ENCODE data around the gene SZT2.
"Not testable (repeated sequence)": the region's sequence is repeated elsewhere in the genome, so short reads cannot be mapped to it uniquely, and the experiment has no call there.

SZT2 gene

DNA sequence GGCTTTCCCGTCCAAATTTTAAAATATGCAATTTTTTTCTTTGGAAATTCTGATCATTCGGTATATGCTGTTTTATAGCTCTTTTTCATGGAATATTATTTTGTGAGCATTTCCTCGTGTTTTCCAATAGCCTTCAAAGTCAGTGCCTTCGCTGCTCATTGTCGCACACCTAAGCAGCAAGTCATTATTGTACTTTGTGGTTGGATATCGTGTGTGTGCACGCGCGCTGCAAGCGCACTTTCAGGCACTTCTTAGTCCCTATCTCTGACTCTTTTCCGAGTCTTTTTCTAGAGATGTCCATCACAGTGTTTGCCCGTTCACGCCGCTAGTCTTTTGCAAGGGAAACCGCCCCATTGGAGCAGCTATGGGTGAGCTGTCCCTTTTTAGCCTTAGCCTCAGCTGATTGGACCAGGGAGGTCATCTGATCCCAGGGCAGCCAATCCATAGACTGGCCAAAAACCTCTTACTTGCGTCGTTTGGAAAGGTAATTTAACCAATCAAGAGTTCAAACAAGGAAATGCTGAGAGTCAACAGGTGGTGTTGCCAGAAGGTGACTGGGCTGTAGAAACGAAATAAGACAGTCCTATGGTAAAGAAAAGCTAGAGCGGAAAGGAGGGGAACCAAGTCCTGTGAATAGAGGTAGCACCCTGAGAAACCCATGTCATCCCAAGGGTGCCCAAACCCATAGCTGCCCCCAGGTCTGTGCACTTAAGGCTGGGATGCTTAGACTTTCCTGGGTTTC lies 64.7 kb downstream of the SZT2 start:
- peak; percentile 30 for DNase-seq (ENCODE audit: low spot score)

DNA sequence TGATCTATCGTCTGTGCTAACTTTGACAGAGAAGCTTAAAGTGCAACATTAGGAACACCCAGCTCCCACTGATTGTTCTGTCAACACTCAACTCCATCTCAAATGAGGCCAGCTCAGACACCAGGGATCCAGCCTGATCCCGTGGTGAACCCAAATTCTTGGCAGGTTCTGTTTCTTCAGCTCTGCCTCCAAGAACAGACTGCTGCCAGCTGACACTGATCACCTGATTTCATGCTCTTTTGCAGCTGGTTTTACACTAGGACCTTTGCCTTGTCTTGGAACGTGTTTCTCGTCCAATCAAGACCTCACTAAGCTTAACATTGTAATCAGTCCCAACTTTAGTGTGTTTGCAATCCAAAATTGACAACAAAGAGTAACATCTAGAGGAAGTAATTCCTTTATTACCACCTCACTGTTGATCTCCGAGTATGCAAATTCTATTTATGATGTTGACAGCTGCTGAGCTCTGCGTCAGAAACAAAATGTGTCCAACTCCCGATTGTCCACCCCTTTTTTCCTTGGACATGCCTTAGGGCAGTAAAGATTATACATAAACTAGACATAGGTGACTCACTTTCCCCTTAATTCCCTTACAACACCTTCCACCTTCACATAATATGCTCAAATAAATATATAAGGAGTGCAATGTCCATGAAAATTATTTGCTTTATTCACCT lies 65.7 kb downstream of the SZT2 start:
- DNase-seq (ENCODE audit: low spot score): no peak

DNA sequence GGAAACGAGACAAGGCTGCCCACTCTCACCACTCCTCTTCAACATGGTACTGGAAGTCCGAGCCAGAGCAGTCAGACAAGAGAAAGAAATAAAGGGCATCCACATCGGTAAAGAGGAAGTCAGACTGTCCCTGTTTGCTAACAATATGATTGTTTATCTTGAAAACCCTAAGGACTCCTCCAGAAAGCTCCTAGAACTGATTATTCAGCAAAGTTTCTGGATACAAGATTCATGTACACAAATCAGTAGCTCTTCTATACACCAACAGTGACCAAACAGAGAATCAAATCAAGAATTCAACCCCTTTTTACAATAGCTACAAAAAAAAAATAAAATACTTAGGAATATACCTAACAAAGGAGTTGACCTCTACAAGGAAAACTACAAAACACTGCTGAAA lies 68.7 kb downstream of the SZT2 start:
- DNase-seq (ENCODE audit: low spot score): not testable (repeated sequence)

DNA sequence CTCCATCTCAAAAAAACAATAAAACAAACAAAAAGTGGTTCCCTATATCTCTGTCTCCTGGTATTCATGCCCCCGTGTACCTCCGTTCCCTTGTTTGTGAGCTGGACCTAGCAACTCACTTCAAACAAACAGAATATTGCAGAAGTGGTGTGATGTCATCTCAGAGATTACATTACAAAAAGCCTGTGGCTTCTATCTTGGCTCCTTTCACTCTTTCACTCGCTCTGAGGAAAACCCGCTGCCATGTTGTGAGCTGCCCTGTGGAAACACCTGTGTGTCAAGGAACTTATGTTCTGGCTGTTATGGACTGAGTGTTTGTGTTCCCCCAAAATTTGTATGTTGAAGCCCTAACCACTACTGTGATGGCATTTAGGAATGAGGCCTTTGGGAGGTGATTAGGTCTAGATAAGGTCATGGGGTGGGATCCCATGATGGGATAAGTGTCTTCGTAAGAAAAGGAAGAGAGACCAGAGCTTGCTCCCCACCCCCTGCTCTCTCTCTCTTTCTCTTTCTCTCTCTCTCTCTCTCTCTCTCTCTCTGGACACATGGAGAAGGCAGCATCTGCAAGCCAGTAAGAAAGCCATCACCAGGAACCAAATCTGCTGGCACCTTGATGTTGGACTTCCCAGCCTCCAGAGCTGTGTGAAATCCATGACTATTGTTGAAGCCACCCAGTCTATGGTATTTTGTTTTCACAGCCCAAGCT lies 71.4 kb downstream of the SZT2 start:
- DNase-seq (ENCODE audit: low spot score): no peak

DNA sequence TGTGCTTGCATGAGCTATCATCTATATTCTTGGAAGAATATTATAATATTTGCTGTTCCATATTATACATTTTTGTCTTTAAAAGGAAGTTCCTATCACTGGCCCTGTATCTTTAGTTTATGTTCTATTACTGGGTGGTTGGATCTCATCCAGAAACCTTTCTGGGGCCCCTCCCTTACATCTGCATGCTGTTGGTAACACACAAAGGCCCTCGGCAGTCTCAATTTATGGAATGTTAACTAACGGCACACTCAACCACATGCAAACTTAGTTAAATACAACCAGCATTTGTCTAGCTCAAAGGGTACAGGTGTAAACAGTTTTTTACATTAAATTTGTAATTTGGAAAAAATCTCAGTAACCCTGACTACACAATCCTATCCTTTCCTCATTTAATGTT lies 73.8 kb downstream of the SZT2 start:
- DNase-seq (ENCODE audit: low spot score): no peak

DNA sequence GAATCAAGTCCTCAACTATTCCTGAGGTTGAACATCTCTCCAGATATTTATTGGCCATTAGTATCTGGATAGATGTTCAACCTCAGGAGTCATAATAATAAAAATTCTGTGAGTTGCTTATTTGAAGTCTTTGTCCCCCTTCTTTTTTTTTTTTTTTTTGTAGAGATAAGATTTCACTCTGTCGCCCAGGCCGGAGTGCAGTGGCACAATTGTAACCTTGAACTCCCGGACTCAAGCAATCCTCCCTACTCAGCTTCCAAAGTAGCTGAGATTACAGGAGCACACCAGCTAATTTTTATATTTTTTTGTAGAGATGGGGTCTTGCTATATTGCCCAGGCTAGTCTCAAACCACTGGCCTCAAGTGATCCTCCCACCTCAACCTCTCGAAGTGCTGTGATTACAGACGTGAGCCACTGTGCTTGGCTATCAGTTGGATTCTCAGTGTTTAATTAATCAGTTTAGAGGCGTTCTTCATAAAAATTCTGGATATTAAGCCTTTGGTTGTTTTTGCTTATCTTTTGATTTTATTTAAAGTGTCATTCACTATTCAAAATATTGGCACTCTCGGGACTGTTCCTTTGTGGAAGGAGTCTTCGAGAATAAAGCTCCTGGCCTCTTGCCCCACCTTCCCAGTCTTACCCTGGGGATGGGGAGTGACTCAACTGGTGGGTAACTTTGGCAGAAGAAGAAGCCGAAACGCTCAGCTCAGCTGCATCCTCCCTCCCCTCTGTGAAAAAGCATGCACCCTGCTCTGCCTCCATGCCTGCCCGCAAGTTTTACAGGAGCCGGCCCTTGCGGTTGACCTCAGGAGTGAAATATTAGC lies 75.2 kb downstream of the SZT2 start:
- DNase-seq (ENCODE audit: low spot score): no peak

DNA sequence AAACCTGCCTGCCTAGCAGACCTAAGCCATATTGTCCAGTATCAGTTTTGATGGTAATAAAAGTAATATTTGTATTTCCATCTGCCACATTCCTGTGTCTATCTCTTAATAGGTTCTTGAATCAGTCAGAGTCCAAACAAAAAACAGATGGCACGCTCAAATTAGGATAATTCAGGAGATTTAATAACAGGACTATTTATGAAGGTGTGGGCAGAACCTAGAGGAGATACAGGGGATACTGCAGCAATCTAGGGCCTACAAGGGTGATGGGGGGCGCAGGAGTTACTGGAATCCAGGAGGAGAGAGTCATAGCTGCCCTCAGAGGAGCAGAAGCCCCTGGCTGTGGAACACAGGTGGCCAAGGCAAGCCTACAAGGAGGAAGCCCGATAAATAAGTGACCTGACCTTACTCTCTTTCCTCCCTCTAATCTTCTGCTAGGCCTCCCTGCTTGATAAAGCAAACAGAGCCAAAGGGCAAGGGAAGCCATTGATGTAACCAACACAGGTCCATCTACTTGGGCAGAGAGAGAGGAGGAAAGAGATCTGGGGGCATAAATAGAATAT lies 75.9 kb downstream of the SZT2 start:
- DNase-seq (ENCODE audit: low spot score): no peak

DNA sequence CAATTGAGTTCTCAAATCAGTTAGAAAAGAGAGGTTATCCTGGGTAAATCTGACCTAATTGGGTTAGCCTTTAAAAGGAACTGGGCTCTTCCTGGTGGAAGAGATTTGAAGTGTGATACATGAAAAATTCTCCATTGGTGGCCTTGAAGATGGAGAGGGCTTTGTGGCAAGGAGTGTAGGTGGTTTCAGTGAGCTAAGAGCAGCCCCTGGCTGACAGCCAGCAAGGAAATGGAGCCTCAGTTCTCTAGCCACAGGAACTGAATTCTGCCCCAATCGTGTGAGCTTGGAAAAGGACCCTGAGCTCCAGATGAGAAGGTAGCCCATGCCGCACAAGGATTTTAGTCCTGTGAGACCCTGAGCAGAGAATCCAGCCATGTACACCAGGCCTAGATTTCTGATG lies 76.7 kb downstream of the SZT2 start:
- DNase-seq (ENCODE audit: low spot score): no peak

DNA sequence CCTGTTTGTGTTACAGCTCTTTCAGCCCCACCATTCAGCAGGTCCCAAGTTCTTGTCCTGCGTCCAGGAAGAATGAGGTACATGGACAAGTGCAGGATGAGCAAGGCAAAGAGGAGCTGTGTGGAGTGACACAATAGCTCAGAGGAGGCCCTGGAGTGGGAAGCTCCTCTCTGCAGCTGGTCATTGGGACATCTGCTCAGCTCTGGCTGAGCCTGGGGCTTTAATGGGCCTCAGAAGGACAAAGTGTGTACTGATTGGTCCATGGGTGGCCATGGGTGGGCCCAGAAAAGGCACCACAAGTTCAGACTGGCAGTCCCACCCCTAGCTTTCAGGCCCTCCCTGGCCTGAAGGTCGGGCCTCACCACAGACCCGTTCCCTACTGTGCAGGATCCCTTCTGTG lies 78.7 kb downstream of the SZT2 start:
- DNase-seq (ENCODE audit: low spot score): no peak

DNA sequence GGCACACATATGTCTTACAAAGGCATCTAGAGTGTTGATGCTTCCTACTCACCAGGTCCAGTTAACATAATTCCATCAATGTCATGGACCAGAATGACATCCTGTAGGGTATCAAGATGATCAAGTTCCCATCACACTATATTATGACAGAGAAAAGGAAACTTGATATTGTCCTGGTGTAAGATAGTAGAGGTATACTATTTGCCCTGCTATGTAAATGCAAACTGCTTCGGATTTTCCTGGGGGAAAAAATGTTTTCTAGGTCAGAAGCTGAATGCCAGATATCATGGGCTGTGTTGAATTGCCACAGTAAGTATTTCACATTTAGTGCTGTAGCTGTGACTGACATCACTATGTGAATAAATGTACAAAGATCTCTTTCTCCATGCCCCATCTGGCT lies 80.2 kb downstream of the SZT2 start:
- no peak for DNase-seq (ENCODE audit: low spot score)

DNA sequence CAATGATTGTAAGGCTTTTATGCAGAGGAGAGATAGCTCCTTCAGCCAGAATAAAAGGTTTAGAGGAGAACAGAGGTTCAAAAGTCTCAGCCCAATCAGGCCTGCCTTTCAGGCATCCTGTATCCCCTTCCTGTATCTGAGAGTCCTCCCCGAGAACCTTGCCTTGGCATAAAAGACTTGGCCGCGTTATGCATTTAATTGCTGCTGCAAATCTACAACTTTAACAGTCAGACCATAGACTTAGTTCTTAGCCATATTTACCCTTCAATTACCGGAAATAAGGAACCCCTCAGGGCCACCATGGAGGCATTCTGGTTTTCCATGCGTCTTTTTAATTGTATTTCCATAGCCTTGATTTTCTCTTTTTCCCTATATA lies 82.4 kb downstream of the SZT2 start:
- no peak for DNase-seq (ENCODE audit: low spot score)

DNA sequence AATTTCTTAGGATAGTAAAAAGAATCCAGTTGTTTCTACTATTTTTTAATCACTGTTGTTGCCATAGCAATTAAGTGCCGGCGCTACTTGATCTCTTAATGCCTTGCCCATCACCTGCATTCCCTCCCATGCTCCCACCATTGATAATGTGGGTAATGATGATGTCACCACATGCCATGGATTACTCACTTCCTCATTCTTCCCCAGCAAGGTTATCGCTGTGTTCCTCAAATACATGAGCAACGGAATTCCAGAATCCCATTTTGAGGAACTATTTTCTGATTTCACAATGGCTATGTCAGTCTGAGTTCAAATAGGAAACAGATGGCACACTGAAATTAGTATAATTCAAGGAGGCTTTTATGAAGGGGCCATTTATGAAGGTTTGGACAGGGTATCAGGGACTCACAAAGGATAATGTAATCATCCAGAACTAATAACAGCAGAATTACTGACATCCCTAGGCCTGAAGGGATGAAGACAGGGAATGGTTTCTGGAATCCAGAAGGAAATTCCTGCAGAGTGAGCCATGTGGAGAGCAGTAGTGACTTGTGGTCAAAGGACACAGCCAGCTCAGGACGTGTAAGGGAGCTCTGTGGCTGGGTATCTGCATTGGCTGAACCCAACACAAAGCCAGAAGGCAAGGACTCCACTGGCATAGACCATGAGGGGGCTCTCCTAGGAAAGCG lies 82.9 kb downstream of the SZT2 start:
- DNase-seq (ENCODE audit: low spot score): not testable (repeated sequence)

DNA sequence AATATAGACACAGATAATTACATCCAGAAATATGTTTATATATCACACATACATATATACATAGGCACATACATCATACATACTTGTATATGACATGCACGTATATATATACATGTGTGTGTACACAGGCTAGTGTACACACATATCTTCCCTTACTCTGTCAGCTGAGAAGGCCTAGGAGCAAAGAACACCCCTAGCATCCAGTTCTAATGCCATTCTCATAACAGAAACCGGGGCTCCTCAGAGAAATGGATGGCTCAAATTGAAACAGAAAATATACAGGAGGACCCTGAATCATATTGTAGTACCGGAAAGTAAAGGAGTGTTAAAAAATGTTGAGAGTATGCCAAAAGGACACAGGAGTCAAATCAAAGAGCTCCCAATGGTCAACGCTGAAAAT lies 83.8 kb downstream of the SZT2 start:
- no peak for DNase-seq (ENCODE audit: low spot score)

DNA sequence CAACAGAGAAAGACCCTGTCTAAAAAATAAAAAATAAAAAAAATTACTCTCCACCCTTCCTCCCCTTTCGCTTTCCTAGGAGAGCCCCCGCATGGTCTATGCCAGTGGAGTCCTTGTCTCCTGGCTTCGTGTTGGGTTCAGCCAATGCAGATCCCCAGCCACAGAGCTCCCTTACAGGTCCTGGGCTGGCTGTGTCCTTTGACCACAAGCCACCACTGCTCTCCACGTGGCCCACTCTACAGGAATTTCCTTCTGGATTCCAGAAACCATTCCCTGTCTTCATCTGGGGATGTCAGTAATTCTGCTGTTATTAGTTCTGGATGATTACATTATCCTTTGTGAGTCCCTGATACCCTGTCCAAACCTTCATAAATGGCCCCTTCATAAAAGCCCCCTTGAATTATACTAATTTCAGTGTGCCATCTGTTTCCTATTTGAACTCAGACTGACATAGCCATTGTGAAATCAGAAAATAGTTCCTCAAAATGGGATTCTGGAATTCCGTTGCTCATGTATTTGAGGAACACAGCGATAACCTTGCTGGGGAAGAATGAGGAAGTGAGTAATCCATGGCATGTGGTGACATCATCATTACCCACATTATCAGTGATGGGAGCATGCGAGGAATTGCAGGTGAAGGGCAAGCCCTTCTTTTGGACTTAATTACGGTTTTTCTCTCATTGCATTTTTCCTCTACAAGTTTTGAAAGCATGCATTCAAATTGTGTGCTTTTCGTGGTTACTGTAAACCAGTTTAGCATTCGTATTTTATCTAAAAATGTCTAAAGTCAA lies 86.1 kb downstream of the SZT2 start:
- DNase-seq (ENCODE audit: low spot score): not testable (repeated sequence)

DNA sequence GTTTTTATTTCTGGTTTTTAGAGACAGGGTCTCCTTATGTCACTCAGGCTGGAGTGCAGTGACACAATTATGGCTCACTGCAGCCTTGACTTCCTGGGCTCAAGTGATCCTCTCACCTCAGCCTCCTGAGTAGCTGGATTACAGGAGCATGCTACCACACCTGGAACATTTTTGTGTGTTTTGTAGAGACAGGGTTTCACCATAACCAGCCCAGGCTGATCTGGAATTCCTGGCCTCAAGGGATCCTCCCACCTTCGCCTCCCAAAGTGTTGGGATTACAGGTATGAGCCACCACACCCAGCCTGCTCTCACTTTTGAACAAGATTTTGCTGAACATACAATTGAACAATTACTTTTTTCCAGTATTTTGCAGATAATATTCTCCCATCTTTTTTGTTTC lies 88.0 kb downstream of the SZT2 start:
- no peak for DNase-seq (ENCODE audit: low spot score)

DNA sequence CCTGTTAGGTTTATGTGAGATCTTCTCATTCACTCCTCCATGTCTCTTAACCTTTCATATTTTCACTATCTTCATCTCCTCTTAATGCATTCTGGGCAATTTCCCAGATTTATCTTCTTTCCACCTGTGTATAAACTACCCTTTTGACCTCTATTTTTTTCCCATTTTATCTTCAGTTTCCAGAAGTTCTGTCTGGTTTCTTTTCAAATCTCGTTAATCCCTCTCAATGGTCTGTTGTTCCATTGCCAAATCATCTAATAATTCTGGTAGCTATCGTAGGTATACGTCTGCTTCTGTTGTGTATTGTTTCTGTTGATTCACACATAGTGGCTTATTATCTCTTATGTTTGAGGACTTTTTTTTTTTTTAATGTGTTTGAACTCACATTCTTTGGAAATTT lies 89.7 kb downstream of the SZT2 start:
- DNase-seq (ENCODE audit: low spot score): no peak

DNA sequence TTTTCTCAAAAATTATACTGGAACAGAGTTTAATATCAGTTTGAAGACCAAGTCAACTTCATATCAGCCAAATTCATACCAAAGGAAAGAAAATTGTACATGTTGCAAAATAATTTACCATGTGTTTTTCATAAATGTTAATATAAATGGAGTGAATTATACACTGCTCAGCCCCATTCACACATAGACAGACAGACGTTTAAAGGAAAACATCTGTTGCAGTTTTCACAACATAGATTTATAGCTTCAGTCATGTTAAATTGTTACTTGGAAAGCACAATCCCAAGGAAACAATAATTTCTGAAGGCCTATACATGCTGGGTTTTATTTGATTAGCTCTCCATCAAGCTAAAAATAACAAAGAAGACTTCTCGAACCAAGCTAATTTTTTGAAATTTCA lies 91.8 kb downstream of the SZT2 start:
- no peak for DNase-seq (ENCODE audit: low spot score)

DNA sequence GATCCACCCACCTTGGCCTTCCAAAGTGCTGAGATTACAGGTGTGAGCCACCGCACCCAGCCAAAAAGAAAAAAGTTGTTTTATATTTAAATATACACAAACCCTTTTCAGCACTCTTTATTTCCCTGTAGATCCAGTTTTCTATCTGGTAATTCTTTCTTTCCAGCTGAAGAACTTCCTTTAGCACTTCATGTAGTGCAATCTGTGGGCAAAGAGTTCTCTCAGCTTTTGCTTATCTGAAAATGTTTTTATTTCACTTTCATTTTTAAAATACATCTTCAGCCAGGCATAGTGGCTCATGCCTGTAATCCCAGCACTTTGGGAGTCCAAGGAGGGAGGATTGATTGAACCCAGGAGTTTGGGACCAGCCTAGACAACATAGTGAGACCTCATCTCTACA lies 92.5 kb downstream of the SZT2 start:
- no peak for DNase-seq (ENCODE audit: low spot score)

DNA sequence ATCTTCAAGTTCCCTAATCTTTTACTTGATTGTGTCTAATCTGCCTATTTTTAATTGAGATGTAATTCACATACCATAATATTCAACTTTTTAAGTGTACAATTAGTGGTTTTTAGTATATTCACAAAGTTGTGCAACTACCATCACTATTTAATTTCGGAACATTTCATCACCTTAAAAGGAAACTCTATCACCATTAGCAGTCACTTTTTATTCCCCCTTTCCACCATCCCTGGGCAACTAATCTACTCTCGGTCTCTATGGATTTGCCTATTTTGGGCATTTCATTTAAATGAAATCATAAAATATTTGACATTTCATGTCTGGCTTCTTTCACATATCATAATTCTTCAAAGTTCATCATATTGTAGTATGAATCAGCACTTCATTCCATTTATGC lies 94.7 kb downstream of the SZT2 start:
- DNase-seq (ENCODE audit: low spot score): no peak

DNA sequence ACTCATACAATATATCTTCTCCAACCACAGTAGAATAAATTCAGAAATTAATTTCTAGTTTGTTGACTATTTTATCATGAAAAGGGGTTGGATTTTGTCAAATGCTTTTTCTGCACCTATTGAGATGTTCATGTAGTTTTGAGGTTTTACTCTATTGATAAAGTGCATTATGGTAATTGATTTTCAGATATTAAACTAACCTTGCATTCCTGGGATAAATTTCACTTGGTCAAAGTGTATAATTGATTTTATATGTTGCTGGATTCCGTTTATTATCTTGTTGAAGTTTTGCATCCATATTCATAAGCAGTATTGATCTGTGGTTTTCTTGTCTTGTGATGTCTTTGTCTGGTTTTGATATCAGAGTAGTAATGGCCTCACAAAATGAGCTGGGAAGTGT lies 98.5 kb downstream of the SZT2 start:
- no peak for DNase-seq (ENCODE audit: low spot score)

DNA sequence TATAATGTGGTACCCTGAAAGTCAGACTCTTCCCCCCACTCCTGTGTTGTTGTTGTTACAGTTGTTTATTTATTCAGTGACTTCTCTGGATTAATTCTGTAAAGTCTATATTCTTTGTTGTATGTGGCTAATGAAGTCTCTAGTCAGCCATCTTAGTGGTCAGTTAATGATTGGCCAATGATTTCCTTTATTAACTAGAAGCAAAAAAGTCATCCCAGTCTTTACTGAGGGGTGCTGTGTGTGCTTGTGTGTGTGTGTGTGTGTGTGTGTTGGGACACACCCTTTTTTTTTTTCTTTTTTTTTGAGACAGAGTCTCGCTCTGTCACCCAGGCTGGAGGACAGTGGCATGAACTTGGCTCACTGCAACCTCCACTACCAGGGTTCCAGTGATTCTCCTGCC lies 101.4 kb downstream of the SZT2 start:
- no peak for DNase-seq (ENCODE audit: low spot score)

Measured in COLO829 (cell line).